IMR-90 (cell line): ENCODE results near the gene JCAD. TPM values are rescaled to one million over a fixed set of nuclear protein-coding genes. Genes with fewer than 3 reads are reported as not detected.
A peak's percentile ranks its signal among the peaks of the same experiment; 100 is the strongest.

Source experiments
- ATAC-seq: fragments of 200-7000 bp; cut with Tn5 transposase; 2 replicates; pipeline ENCODE4 v1.9.1; 2020; ENCODE audit warnings: low read depth, mild to moderate bottlenecking, moderate library complexity
- BruUV-seq: library from RNA; stranded (reverse); fragments of 400-500 nt; replicated peaks from 2 replicates; lab custom pipeline; 2021; lab: Mats Ljungman, UMichigan
- CTCF ChIA-PET: fragments of 300-600 bp; formaldehyde crosslinking; extraction: SDS; loops from one replicate; lab custom pipeline; 2021; ENCODE audit warnings: antibody characterized with exemption; lab: Yijun Ruan, JAX
- POLR2A ChIA-PET: fragments of 300-600 bp; sonication (Branson Sonifier 250); formaldehyde crosslinking; loops from one replicate; lab custom pipeline; 2022; ENCODE audit warnings: antibody characterized with exemption; ENCODE audit not compliant: unreplicated experiment; lab: Charles Lee
- DNase-seq: peaks from one replicate; pipeline ENCODE4 v3.0.0; 2013
- H2AFZ ChIP-seq: replicated peaks from 2 replicates; pipeline ENCODE3; 2013; ENCODE audit warnings: low read length, mild to moderate bottlenecking; ENCODE audit not compliant: poor library complexity
- H2AK5ac ChIP-seq: 2 replicates; pipeline ENCODE4 v1.6.1; 2013; ENCODE audit warnings: low read depth, low read length, inconsistent platforms
- H2AK9ac ChIP-seq: replicated peaks from 2 replicates; pipeline ENCODE3; 2013; ENCODE audit warnings: mild to moderate bottlenecking, low read depth, low read length, moderate library complexity; ENCODE audit not compliant: poor library complexity
- H2BK120ac ChIP-seq: 2 replicates; pipeline ENCODE4 v1.6.1; 2013; ENCODE audit warnings: low read depth, low read length, inconsistent platforms
- H2BK15ac ChIP-seq: 3 replicates; pipeline ENCODE4 v1.6.1; 2013; ENCODE audit warnings: low read depth, low read length, inconsistent platforms
- H2BK20ac ChIP-seq: 2 replicates; pipeline ENCODE4 v1.6.1; 2013; ENCODE audit warnings: low read depth, mild to moderate bottlenecking, inconsistent platforms, low read length, moderate library complexity
- H2BK5ac ChIP-seq: 2 replicates; pipeline ENCODE4 v1.6.1; 2013; ENCODE audit warnings: mild to moderate bottlenecking, low read depth, low read length, inconsistent platforms; ENCODE audit not compliant: poor library complexity, severe bottlenecking
- H3K14ac ChIP-seq: replicated peaks from 2 replicates; pipeline ENCODE4 v1.6.1; 2013; ENCODE audit warnings: low read depth, low read length, inconsistent platforms
- H3K18ac ChIP-seq: 2 replicates; pipeline ENCODE4 v1.6.1; 2013; ENCODE audit warnings: low read depth, low read length, control low read depth
- H3K23ac ChIP-seq: 2 replicates; pipeline ENCODE4 v1.6.1; 2013; ENCODE audit warnings: low read depth, low read length, inconsistent platforms
- H3K27ac ChIP-seq: 2 replicates; pipeline ENCODE4 v1.5.1; 2013; ENCODE audit warnings: mild to moderate bottlenecking, control low read depth, low read length; ENCODE audit not compliant: insufficient read depth
- H3K27me3 ChIP-seq: 2 replicates; pipeline ENCODE4 v1.6.1; 2013; ENCODE audit warnings: low read length; ENCODE audit not compliant: control insufficient read depth, insufficient read depth
- H3K36me3 ChIP-seq: 2 replicates; pipeline ENCODE4 v1.6.1; 2013; ENCODE audit warnings: low read length, mixed read lengths; ENCODE audit not compliant: control insufficient read depth, insufficient read depth
- H3K4ac ChIP-seq: 2 replicates; pipeline ENCODE4 v1.6.1; 2013; ENCODE audit warnings: low read depth, low read length, inconsistent platforms
- H3K4me1 ChIP-seq: 2 replicates; pipeline ENCODE4 v1.6.1; 2013; ENCODE audit warnings: low read length, mixed read lengths; ENCODE audit not compliant: control insufficient read depth, insufficient read depth
- H3K4me2 ChIP-seq: 2 replicates; pipeline ENCODE4 v1.6.1; 2013; ENCODE audit warnings: low read depth, mild to moderate bottlenecking, control low read depth, low read length, moderate library complexity
- H3K4me3 ChIP-seq: 2 replicates; pipeline ENCODE4 v1.5.1; 2013; ENCODE audit warnings: low read depth, mild to moderate bottlenecking, control low read depth, low read length, moderate library complexity; ENCODE audit not compliant: insufficient read depth
- H3K56ac ChIP-seq: 2 replicates; pipeline ENCODE4 v1.6.1; 2013; ENCODE audit warnings: low read length, inconsistent platforms; ENCODE audit not compliant: insufficient read depth; ENCODE audit errors: extremely low read depth
- H3K79me1 ChIP-seq, 2 experiments: 2 replicates each; pipeline ENCODE4 v1.6.1; 2013; ENCODE audit warnings: low read length in 2 of 2, inconsistent platforms in 1 of 2, low read depth in 1 of 2
- H3K9ac ChIP-seq: 2 replicates; pipeline ENCODE4 v1.6.1; 2013; ENCODE audit warnings: low read depth, low read length, control low read depth
- H3K9me1 ChIP-seq: 2 replicates; pipeline ENCODE4 v1.6.1; 2013; ENCODE audit warnings: low read length, inconsistent platforms; ENCODE audit not compliant: insufficient read depth
- H3K9me3 ChIP-seq: 2 replicates; pipeline ENCODE4 v1.6.1; 2013; ENCODE audit warnings: low read length; ENCODE audit not compliant: control insufficient read depth, insufficient read depth
- H4K20me1 ChIP-seq: 2 replicates; pipeline ENCODE4 v1.6.1; 2013; ENCODE audit warnings: low read length, inconsistent platforms; ENCODE audit not compliant: insufficient read depth
- H4K5ac ChIP-seq: 2 replicates; pipeline ENCODE4 v1.6.1; 2013; ENCODE audit warnings: mild to moderate bottlenecking, low read depth, low read length, control low read depth
- H4K8ac ChIP-seq, 2 experiments: 2 replicates each; pipeline ENCODE4 v1.6.1; 2013; ENCODE audit warnings: low read depth in 2 of 2, low read length in 2 of 2, control low read depth in 1 of 2, inconsistent platforms in 1 of 2
- H4K91ac ChIP-seq: 2 replicates; pipeline ENCODE4 v1.6.1; 2013; ENCODE audit warnings: low read depth, low read length, inconsistent platforms; ENCODE audit not compliant: insufficient read depth
- CEBPB ChIP-seq: IDR thresholded peaks from 2 replicates; pipeline ENCODE4 v1.6.1; 2012; ENCODE audit warnings: low read depth, low read length, improper control_type of control experiment
- RAD21 ChIP-seq: IDR thresholded peaks from 2 replicates; pipeline ENCODE4 v1.6.1; 2012; ENCODE audit warnings: low read length, improper control_type of control experiment
- WGBS, 2 experiments: methylation state at CpG; one replicate each; pipeline versions ENCODE4 v1.1.5 to v1.1.7; 2013; ENCODE audit warnings: missing lambda C conversion rate in 2 of 2; ENCODE audit not compliant: insufficient read length in 1 of 2; ENCODE audit errors: extremely low coverage in 2 of 2; 5-methylcytosine and 5-hydroxymethylcytosine counted together
- dilution Hi-C: fragments of 300-500 bp; cut with HindIII; formaldehyde crosslinking; loops from one replicate; pipeline ENCODE4 v1.14.3; 2018; ENCODE audit warnings: low sequenced_read_pairs; ENCODE audit not compliant: unreplicated experiment
- in situ Hi-C: fragments of 300-500 bp; cut with MboI; formaldehyde crosslinking; loops from 3 replicates; pipeline ENCODE4 v1.14.3; 2019; ENCODE audit warnings: low sequenced_read_pairs, inconsistent platforms, mixed read lengths
- intact Hi-C: fragments of 100-400 bp; cut with micrococcal nuclease; formaldehyde crosslinking; loops from 2 replicates; pipeline ENCODE4 v1.10.0; 2022
- polyA plus RNA-seq, 3 experiments: library from polyadenylated mRNA; depleted of rRNA; stranded (reverse); fragments of >200 nt; gene quantifications; 2 replicates each; pipeline ENCODE4 v1.2.3, GENCODE V29; 2012; ENCODE audit warnings: low replicate concordance in 1 of 3
- total RNA-seq: library from RNA; depleted of rRNA; stranded (reverse); fragments of >200 nt; gene quantifications from 2 replicates; pipeline ENCODE4 v1.2.3, GENCODE V29; 2012

JCAD gene
- total and polyA plus RNA-seq, 2 of the 4 experiments (the other 2 are of a cell fraction) = 15.9 to 16.8 TPM

DNA sequence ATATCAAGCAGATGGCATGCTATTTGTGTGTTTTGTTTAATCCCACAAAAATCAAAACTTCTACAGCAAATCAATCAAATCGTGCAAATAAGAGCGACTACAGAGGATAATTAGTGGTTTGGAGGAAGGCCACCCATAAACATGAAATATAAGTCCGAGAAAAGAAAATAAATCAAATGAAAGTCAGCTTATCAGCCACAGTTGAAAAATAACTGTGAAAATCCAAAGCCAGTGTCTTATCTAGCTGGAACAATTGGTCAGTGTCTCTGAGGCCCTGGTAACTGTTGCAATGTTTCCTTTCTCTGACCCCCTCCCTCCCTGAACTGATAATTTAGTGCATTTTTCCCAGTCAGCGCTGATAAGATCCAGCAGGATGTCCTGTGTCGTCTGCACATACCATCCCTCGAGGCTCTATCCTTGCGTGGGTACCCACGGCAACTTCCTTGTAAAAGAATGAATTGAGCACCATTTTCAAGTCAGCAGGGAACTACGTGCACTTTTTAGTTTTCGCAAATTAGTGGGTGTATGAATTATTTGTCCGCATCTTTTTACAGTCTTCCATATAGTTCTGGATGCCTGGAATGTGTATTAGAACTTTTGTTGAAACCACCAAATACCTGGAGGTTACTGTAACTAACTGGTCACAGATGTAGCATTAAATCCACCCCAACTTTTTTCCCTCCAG is 10.8 kb upstream of the JCAD start:
- Histone ChIP-seq H3K27ac (no peak overlapping the region), H3K4me2 (no peak overlapping the region), H4K5ac (no peak overlapping the region), H4K20me1 (no peaks in the 10 kb centered on the region), H3K4ac (no peak overlapping the region; the same call in 1 of the 2 replicates), H3K9me3 (no peaks in the 10 kb centered on the region), H4K8ac (peak overlapping the region in 1 of 2 experiments; percentile 2; a peak in 1 of 4 replicates), H2AFZ (peak overlapping the region; percentile 34), H3K23ac (no peak overlapping the region), H3K18ac (no peak overlapping the region), H2AK5ac (no peak overlapping the region), H2BK5ac (no peak overlapping the region), H3K36me3 (no peaks in the 10 kb centered on the region), H3K9me1 (no peaks in the 10 kb centered on the region; the same call in 1 of the 2 replicates), H3K14ac (no peak overlapping the region), H2BK120ac (no peak overlapping the region), H3K79me1 (no peaks in the 10 kb centered on the region), H3K4me3 (no peak overlapping the region), H2AK9ac (no peak overlapping the region), H3K4me1 (peaks cover 6% of the 10 kb centered on the region), H2BK15ac (no peak overlapping the region), H3K9ac (no peak overlapping the region), H4K91ac (no peak overlapping the region), H3K56ac (no peak overlapping the region), H2BK20ac (peak overlapping the region; percentile 30; the same call in 1 of the 2 replicates), H3K27me3 (peaks cover 2% of the 10 kb centered on the region; the same call in 1 of the 2 replicates)
- intact Hi-C loops = no loop called here
- DNase-seq (no peak), ATAC-seq (peak; percentile 50)
- TF ChIP-seq CEBPB = 0 out of 2 replicates have a peak, but pooled peaks have one; percentile 16
- no peak for TF ChIP-seq RAD21
- dilution Hi-C loops = no loop called here
- in situ Hi-C loops = no loop called here
- CTCF ChIA-PET = no interaction called here
- POLR2A ChIA-PET = no interaction called here
- WGBS, 2 experiments = 40% methylated on average over 3 of the region's 11 CpGs; no CpG with 5 or more reads in 1 of the 2 experiments
- BruUV-seq = no TSS peak
